NCI-H2227 treated with DMSO at 0.1 percent for 48 hours (cell line): ENCODE results near the gene MYMX.

Source experiments
- DNase-seq: peaks from one replicate; lab custom pipeline; 2025; lab: John Stamatoyannopoulos, UW

The MYMX gene

DNA sequence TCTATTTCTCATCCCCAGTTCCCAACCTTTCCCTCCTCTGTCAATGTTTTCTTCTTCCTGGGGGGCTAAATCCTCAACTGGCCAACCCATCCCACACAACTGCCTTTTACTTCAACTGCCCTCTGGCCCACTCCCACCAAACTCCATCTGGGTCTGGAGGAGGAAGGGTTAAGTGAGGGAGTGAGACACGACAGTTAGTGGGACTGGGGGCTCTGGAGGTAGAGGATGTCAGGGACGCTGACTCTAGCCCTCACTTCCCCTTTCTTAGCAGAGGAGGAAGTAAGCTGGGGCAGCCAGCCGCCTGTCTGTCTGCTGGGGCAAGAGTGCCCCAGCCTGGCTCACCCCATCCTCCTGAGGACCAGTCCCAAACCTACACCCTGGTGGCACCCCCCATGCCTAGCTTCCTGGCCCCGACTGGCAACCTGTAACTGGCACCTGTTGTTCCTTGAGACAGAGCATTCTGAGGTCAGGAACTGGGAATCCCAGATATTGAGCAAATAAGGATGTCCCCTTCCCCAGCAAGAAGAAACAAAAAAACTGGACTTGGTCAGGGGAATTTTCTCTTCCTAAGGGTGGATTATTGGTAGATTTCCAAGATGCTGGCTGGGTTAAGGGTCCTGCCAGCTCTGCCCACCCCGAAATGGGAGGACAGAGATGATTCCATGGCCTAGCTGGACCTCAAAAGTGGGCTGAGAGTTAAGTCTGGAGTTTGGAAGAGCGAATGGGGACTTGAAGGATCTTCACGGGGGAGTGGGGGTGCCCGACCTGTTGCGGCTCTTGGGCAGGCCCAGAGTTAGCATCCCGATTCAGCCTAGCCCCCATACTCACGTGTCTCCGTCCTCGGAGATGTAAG lies 47.7 kb downstream of the MYMX start:
- DNase-seq = no peak

DNA sequence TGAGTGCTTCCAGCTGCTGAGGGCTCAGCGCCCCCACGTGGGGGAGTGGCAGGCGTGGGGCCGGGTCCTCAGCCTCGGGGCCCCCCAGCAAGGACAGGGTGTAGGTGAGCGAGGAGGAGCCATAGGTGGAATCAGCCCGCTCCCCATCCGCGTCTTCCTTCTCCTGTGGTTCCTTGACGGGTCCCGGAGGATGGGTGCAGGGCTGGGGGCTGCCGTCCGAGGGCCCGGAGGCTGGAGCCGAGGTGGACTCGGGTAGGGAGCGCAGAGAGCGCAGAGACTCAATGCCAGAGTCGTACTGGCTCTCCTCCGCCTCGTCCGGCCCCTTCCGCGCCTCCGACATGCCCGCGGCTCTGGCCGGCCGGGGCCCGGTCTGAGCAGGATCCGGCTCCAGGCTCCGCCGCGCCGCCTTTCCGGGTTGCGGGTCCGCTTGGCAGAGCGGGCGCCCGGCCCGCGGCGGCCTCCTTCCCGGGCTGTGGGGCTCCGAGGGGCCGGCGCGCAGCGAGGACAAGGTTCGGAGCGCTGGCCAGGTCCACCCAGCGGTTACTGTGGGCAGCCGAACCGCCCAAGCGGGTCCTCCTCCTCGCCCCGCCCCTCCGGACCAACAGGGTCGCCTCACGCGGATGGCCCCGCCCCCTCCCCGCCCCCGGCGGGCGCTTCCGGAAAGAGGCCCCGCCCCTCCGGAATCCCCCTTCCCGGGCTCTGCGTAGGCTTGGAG lies 48.4 kb downstream of the MYMX start, which contains the start of gene NFKBIE:
NFKBIE (minus strand) TSS at position 545 of the 715 bp plus-strand sequence; CDS start at position 340, 205 bp downstream.
- DNase-seq = peak; percentile 66

DNA sequence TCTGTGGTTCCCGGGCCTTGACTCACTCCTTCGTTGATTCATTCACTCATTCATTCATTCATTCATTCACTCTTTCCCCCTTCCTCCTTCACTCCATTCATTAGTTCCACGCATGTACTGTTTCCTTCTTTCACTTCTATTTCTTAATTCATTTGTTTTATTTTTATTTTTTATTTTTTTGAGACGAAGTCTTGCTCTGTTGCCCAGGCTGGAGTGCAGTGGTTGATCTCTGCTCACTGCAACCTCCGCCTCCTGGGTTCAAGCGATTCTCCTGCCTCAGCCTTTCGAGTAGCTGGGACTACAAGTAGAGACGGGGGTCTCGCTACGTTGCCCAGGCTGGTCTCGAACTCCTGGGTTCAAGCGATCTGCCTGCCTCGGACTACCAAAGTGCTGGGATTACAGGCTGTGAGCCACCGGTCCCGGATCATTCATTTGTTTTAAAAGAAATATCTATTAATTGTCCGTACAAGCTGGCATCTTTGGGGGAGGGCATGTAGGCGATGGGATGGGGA lies 49.1 kb downstream of the MYMX start:
- DNase-seq = no peak

DNA sequence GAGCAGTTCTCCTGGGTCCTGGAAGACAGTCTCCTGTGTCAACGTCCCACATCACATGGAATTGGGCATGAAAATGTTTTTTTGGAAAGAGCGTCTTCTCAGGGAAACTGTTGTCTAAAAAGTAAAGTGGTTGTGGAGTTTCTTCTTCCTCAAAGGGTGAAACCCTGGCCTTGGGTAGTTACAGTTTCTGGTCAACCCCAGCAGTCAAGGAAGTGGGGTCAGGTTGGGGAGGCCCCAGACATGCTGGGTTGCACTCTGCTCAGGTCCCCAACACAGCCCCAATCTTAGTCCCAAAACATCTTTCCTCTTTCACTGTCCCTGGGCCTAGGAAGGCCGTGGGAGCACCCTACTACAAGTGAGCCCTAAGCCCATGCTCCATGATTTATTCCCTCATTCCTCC lies 49.6 kb downstream of the MYMX start:
- no peak for DNase-seq

- DNase-seq = no peak
Observed at GRCh38 chr6:44267252-44267651, 50.5 kb downstream of the MYMX start.
